Urinary bladder (tissue), 4 donors: ENCODE results near the gene ZNRF3. TPM values are rescaled to one million over a fixed set of nuclear protein-coding genes. Genes with fewer than 3 reads are reported as not detected.
"Not testable (repeated sequence)": the region's sequence is repeated elsewhere in the genome, so short reads cannot be mapped to it uniquely, and the experiment has no call there.

ENCODE experiments used
- DNase-seq: peaks from one replicate; pipeline ENCODE4 v3.0.0-alpha.2; 2015; ENCODE audit errors: extremely low spot score
- H3K27ac ChIP-seq: one replicate; pipeline ENCODE4 v1.5.1; 2013; ENCODE audit warnings: low read depth, mild to moderate bottlenecking, moderate library complexity
- H3K36me3 ChIP-seq: one replicate; pipeline ENCODE4 v1.6.1; 2013; ENCODE audit warnings: mild to moderate bottlenecking, moderate library complexity; ENCODE audit not compliant: insufficient read depth
- H3K4me1 ChIP-seq: one replicate; pipeline ENCODE4 v1.6.1; 2013; ENCODE audit warnings: mild to moderate bottlenecking, moderate library complexity; ENCODE audit not compliant: insufficient read depth
- H3K4me3 ChIP-seq: one replicate; pipeline ENCODE4 v1.5.1; 2013; ENCODE audit warnings: low read depth, low read length
- WGBS: extraction: QIAGEN DNeasy Blood & Tissue Kit; methylation state at CpG from one replicate; pipeline ENCODE4 v1.1.7; 2013; 5-methylcytosine and 5-hydroxymethylcytosine counted together
- polyA plus RNA-seq: library from polyadenylated mRNA; stranded (reverse); fragments of 200-250 nt; gene quantifications from one replicate; pipeline ENCODE4 v1.2.3, GENCODE V29; 2013
- total RNA-seq: library from RNA; depleted of rRNA; stranded (reverse); fragments of >200 nt; gene quantifications from one replicate; pipeline ENCODE4 v1.2.3, GENCODE V29; 2014
- donor health status: healthy with polysubstance abuse.
- donor health status: healthy.

Gene ZNRF3
- total and polyA plus RNA-seq, 2 donors: 7.4 to 8.7 TPM

DNA sequence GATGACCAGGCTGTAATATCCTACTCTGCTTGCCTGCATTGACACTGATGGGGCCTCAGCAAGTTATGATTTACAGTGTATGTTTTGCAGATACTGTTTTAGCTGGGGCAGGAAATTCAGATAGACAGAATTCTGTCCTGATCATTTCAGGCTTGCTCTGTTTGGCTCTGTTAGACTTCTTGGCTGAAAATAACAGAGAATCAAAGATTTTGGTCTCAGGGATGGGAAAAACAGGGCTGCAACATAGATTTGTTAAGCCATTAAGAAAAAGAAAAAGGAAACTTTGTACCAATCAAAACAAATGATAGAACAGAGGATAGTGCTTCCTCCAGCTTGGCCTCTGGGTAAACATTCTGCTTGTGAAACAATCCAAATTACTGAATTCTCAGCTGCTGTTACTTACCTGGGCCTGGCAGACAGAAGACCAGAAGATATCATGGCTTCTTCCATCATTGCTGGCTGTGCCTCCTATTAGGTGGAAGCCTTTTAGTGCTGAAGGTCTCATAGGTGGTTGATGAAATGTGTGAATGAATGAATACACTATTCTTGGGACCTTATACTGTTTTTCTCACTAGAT, 22.0 kb downstream of the ZNRF3 start:
- peaks cover 3% of the 10 kb centered on the region for H3K4me1 ChIP-seq
- no peak for DNase-seq
- no peak overlapping the region for H3K27ac ChIP-seq
- no peak overlapping the region for H3K4me3 ChIP-seq
- no peaks in the 10 kb centered on the region for H3K36me3 ChIP-seq

DNA sequence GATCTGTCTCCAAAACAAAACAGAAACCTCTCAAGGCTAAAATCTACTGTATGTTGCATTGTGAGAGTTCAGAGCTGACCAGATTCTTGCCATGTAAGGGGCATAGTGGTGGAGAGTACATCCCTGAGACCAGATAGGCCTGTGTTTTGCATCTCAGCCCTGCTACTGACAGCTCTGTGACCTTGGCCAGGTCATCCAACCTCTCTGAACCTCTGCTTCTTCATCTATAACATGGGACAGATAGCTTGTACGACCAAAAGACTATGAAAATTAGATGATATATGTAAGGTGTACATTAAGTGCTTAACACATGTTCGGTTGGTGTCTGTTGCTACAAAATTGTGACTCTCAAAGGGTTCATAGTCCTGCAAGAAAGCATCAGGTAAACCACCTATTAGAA, 22.9 kb downstream of the ZNRF3 start:
- no peak overlapping the region for H3K4me3 ChIP-seq
- peaks cover 3% of the 10 kb centered on the region for H3K4me1 ChIP-seq
- no peaks in the 10 kb centered on the region for H3K36me3 ChIP-seq
- no peak for DNase-seq
- 89% methylated on average over 2 of the region's 2 CpGs for WGBS
- no peak overlapping the region for H3K27ac ChIP-seq

DNA sequence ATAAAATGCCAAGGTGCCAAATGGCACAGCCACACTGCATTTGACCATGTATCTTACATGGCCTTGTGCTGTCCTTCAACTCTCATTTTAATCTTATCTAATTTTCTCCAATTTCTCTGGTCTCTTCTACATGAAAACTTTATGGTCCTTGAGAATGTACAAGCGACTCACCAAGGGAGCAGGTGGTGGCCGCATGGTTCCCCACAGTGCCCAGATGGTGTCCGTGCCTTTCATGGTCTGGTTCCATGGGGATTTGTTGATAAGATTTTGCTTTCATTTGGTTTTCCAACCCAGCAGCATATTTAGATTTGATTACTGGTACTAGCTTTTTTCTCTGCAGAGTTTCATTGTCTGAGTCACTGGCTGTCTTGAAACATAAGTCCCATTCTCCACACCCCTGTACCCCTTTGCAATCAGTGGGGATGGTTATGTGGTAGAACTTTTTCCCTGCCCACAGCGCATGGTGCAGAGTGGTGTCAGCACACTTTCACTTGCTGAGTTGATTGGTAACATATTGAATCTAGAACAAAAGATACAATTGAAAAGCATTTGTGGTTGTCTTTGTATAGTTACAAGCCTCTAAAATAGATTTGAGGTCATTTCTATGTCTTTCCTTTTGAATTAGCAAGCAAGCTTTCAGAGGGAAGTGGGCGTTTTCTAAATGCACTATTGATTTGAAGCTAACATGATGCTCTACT, 24.1 kb downstream of the ZNRF3 start:
- H3K27ac ChIP-seq: no peak overlapping the region

DNA sequence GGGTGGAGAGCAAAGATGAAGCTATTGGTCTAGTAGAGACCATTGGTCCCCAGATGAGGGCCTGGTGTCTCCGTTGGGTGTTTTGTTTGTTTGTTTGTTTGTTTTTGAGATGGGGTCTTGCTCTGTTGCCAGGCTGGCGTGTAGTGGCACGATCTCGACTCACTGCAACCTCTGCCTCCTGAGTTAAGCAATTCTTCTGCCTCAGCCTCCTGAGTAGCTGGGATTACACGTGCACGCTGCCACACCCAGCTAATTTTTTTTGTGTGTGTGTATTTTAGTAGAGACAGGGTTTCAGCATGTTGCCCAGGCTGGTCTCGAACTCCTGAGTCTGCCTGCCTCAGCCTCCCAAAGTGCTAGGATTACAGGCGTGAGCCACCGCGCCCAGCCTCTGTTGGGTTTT, 25.4 kb downstream of the ZNRF3 start:
- not testable (repeated sequence) for H3K4me1 ChIP-seq, DNase-seq
- 83% methylated on average over 10 of the region's 10 CpGs for WGBS

More for the DNA sequence above, 24.1 kb downstream of the ZNRF3 start:
- Histone ChIP-seq H3K4me3 (no peak overlapping the region), H3K4me1 (peaks cover 5% of the 10 kb centered on the region), H3K36me3 (no peaks in the 10 kb centered on the region)
- 89% methylated on average over 5 of the region's 5 CpGs for WGBS
- no peak for DNase-seq

DNA sequence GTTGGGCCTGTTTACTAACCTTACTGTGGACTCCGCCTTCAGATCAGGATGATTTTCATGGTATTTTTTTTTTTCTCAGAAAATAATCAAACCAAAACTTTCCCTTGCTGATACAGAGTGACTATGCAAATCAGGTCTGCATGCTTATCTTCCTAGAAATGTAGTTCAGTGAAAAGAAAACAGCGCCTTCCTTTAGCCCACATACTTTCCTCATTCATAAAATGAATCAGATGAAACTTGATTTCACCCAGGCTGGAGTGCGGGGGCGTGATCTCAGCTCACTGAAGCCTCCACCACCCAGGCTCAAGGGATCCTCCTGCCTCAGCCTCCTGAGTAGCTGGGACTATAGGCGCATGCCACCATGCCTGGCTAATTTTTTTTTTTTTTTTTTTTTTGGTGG, 26.0 kb downstream of the ZNRF3 start:
- Histone ChIP-seq H3K4me3 (no peak overlapping the region), H3K27ac (no peak overlapping the region), H3K4me1 (peaks cover 2% of the 10 kb centered on the region), H3K36me3 (no peaks in the 10 kb centered on the region)
- DNase-seq: no peak
- WGBS: 94% methylated on average over 5 of the region's 5 CpGs

More for the DNA sequence above, 25.4 kb downstream of the ZNRF3 start:
- not testable (repeated sequence) for H3K36me3 ChIP-seq, H3K4me3 ChIP-seq, H3K27ac ChIP-seq

DNA sequence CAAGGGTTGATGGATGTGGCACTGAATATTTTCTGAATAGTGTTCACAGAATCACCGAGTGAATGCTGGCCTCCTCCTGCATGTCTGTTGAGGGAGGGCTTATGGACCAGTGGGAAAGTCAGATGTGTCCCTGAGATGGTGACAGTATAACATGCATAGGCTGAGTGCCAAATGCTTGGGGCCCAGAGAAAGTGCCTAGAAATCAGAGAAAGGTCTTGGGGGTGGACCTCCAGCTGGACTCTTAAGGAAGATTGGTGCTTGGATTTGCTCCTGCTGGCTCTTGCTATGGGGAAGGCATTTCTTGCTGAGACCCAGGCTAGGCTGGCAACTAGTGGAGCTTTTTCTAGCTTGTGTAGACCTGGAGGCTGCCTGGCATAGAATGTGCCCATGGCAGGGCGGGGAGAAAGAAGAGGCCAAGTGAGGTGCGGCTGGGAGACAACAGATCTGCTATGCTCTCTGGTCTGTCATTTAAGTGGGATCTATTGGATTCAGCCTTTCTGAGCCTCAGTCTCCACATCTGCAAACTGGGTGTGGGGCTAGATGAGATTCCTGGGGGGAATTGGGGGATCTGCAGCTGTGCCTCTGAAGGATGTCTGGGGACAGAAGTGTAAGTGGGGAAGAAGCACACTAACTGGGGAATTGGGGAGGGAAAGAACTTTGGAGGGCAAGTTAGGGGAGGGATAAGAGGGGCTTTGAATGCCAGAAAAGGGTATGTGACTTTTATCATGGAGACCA, 27.4 kb downstream of the ZNRF3 start:
- no peak for DNase-seq
- 88% methylated on average over 3 of the region's 3 CpGs for WGBS
- Histone ChIP-seq H3K4me3 (no peak overlapping the region), H3K27ac (no peak overlapping the region), H3K4me1 (peaks cover 2% of the 10 kb centered on the region), H3K36me3 (no peaks in the 10 kb centered on the region)

DNA sequence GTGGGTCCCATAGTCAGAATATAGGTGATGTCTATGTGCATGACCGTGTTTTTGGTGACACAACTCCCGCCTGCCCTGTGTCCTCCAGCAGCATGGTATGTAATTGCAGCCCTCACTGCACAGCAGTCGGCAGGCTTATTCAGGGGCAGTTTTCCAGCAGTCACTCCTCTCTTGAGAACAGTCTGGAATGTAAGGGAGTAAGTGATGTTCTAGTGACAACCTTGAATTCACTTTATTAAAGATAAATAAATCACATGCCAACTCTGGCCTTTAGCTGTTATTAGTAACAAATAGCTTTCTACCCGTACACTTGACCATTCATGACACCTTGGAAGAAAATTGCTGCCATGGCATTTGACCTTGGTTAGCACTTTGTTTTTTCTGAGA, 27.9 kb downstream of the ZNRF3 start:
- DNase-seq: no peak
- Histone ChIP-seq H3K27ac (no peak overlapping the region), H3K4me1 (peaks cover 2% of the 10 kb centered on the region), H3K4me3 (no peak overlapping the region), H3K36me3 (no peaks in the 10 kb centered on the region)
- 68% methylated on average over 4 of the region's 4 CpGs for WGBS

DNA sequence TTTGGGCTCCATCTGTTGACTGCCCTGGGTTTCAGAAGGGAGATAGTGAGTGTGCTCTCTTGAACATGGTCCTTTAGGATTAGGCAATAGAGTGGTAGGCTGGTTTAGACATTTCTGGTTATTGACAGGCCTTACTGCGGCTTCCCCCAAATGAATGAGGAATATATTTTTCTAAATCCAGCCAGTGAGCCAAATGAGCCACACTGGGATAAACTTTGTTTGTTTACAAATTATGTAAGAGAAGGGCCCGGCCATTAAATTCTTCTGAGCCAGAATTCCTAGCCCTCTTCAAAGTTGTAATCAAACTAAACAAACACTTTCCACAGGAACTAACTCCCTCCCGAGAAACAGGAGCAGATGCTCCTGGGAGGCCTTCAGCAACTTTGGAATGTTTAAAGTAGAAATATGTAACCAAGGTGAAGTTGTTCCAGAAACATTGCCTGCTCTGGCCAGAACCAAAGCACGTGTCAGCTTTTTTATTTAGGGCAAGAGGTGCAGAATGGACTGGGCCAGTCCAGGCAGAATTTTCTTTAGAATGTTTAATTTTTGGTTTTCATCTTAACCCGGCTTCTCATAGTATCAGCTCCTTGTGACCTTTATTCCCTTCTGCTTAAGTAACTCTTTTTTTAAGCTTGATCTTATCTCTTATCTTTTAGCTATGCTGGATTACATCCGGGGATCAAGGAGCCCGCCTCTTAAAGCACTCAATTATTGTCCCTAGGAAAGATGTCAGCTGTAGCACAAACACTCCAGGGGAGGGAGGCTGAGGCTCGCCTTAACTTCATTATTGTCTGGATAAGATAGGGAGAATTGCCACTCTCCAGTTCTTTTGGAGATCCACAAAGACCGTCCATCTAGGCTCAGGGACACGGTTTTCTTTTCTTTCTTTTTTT, 28.7 kb downstream of the ZNRF3 start:
- Histone ChIP-seq H3K4me1 (peaks cover 2% of the 10 kb centered on the region), H3K27ac (no peak overlapping the region), H3K4me3 (no peak overlapping the region), H3K36me3 (no peaks in the 10 kb centered on the region)
- no peak for DNase-seq
- WGBS: 28% methylated on average over 10 of the region's 10 CpGs

DNA sequence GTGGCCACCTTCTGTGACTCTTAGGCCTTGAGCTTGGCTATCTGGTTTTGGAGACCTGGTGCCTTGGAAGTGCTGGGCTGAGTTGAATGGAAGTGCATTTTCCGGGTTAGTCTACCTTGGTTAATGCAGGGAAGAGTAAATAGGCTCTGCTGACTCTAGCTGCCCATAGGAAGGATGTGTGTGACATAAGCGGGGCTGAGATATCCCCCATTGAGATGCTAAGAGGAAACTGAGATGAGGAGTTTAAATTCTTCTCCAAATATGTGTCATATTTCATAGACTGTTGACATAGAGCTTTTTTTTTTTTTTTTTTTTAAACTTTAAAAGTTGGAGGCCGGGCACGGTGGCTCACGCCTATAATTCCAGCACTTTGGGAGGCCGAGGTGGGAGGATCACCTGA, 30.8 kb downstream of the ZNRF3 start:
- DNase-seq: no peak
- H3K36me3 ChIP-seq: no peaks in the 10 kb centered on the region
- no peak overlapping the region for H3K27ac ChIP-seq
- peaks cover 2% of the 10 kb centered on the region for H3K4me1 ChIP-seq
- H3K4me3 ChIP-seq: no peak overlapping the region
- WGBS: 74% methylated on average over 6 of the region's 6 CpGs

DNA sequence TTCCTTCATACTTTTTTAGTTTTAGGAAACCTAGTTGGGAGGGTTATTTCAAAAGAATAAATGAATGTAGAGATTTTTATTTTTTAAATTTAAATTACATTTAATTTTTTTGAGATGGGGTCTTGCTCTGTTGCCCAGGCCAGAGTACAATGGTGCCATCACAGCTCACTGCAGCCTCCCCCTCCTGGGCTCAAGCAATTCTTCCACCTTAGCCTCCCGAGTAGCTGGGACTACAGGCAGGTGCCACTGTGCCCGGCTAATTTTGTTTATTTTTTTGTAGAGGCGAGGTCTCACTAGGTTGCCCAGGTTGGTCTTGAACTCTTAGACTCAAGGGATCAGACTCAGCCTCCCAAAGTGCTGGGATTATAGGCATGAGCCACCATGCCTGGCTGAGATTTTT, 32.6 kb downstream of the ZNRF3 start:
- Histone ChIP-seq H3K4me3 (no peak overlapping the region), H3K36me3 (no peaks in the 10 kb centered on the region), H3K27ac (no peak overlapping the region), H3K4me1 (peaks cover 2% of the 10 kb centered on the region)
- no peak for DNase-seq
- WGBS: 88% methylated on average over 3 of the region's 3 CpGs

DNA sequence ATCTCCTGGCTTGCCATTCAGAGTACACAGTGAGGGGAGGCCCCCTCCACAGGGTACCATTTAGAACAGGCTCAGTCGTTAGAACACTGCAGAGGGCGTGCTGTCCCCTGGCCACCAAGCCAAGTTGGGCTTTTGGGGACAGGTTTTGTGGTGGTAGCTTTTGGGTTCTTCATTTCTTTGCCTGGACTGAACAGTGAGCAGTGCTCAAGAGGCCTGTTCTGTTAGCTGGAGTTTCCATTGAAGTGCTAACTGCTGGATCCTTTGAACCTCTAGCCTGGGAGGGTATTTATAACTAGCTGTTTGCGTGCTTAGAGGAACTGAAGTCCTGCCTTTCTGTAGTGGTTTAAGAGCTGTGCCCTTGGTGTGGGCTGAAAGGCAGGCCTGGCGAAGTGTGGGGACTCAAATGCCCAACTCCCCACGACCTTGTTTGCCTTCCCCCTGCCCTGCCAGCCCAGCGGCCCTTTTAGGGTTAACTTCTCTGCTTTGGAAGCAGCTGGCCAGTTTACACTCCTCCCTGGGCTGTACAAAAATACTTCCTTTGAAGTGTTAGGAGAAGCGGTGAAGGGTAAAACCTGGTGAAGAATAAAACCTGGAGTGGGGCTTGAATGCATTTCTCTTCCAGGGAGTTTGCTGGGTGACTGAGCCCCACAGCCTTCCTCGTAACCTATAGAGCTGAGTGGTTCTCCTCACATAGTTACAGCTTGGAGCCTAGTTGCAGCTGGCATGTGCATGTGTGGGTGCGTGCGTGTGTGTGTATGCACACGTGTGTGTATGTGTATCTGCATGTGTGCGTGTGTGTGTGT, 34.6 kb downstream of the ZNRF3 start:
- peak; percentile 69 for DNase-seq
- Histone ChIP-seq H3K4me1 (no peaks in the 10 kb centered on the region), H3K4me3 (no peak overlapping the region), H3K36me3 (no peaks in the 10 kb centered on the region), H3K27ac (no peak overlapping the region)
- WGBS: 31% methylated on average over 12 of the region's 12 CpGs

DNA sequence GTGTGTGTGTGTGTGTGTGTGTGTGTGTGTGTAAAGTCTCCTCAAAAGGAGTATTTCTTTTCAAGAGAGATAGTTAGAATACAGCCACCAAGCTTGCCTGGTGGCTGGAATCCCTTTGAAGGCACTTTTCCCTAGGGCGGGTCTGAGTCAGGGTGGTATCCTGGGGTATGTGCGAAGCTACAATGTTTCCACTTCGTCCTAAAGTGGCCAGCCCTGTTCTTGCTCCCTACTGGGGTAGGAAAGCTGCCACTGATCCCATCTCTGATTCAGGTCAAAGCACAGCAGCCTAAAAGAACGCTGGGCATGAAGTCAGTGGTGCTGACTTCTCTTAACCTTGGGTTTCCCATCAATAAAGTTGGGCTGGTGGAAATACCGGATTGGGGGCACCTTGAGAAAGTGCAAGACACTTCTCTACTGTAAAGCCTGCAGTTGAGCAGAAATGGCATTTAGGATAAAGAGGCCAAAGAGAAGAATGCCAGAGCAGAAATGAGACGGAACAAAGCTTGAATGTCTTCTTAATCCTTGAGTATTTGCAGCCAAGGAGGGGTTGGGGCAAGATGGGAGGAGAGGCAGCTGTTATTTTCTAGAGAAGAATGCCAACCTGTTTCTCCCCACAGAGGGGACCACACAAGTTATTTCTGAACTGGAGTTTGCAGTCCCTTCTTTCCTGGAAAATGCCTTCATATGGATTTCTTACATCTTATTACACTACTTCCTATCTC, 35.3 kb downstream of the ZNRF3 start:
- H3K27ac ChIP-seq: no peak overlapping the region
- 36% methylated on average over 6 of the region's 6 CpGs for WGBS
- no peaks in the 10 kb centered on the region for H3K4me1 ChIP-seq
- no peak for DNase-seq
- no peak overlapping the region for H3K4me3 ChIP-seq
- H3K36me3 ChIP-seq: no peaks in the 10 kb centered on the region
